ENCODE results near the gene MAP3K5.

Gene MAP3K5

DNA sequence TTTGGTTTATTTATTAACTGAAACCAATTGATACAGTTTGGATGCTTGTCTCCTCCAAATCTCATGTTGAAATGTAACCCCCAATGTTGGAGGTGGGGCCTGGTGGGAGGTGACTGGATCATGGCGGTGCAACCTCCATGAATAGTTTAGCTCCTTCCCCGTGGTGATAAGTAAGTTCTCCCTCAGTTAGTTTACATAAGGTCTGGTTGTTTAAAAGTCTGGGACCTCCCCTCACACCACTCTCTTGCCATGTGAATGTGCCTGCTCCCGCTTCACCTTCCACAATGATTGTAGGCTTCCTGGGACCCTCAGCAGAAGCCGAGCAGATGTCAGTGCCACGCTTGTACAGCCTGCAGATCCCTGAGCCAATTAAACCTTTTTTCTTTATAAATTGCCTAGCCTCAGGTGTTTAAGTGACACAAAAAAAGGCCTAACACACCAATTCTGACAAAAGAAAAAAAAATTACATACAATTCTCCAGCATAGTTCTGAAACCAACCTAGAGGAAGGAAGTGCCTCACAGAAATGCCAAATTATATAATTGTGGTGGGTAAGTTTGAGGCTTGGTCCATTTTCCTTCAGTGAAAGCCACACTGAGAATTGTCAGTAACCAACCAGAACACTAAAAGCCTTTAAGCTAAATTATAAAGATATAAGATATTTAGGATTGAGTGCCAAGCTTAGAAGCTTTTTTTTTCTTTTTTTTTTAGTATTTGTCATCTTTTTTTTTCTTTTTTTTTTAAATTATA is 257.1 kb downstream of the MAP3K5 start:
- DNase-seq = no peak

- no peak for DNase-seq
These were observed 258.0 kb downstream of the MAP3K5 start for GRCh38 chr6:136534268-136534667.

DNA sequence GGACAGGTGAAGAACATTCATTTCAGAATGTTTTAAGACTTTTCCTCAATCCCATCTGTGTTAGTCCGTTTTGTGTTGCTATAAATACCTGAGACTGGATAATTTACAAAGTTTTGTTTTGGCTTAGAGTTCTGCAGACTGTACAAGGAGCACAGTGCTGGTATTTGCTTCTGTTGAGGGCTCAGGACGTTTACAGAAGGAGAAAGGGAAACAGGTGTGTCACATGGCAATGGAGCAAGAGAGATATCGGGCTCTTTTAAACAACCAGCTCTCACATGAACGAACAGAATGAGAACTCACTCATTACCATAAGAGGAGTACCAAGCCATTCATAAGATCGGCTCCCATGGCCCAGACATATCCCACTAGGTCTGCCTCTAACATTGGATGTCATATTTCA is 258.8 kb downstream of the MAP3K5 start:
- no peak for DNase-seq

- no peak for DNase-seq
These were observed 260.2 kb downstream of the MAP3K5 start for GRCh38 chr6:136532030-136532429.

GRCh38 chr6:136529710-136530109 is 262.6 kb downstream of the MAP3K5 start:
- no peak for DNase-seq

- no peak for DNase-seq
These were observed 263.8 kb downstream of the MAP3K5 start for GRCh38 chr6:136528477-136528876.

DNA sequence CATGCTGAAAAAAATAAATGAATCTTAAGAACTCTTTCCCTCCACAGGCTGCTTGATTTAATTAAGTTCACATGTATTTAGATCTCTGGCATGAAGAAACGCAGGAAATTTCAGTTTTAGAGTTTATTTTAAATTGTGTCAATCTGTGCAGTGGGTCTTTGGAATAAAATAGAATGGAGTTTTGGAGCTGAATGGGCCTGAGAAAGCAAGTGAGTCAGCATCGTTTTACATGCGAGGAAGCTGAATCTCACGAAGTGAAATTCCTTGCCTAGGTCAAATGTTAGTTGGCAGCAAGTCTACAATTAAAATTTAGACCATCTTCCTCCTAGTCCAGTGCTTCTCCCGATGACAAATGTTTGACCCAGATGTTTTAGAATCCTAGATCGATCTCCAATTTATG is 264.4 kb downstream of the MAP3K5 start:
- DNase-seq = no peak

DNA sequence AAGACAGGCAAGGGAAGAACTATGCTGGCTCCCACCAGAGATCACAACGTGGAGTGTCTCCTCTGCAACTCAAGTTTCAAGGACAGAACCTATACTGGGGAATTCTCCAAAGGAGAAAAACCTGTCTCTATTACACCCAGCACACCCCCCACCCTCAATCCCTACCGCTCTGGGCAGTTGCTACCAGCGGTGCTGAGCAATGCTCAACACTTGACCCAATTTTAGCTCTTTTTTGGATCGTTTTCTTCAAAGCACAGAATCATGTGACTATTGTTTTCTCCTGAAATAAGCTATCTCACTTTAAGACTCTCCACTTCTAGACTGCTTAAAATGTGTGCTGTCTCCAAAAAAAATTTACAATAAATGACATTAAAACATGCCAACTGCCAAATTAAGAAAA is 265.3 kb downstream of the MAP3K5 start:
- DNase-seq = no peak

DNA sequence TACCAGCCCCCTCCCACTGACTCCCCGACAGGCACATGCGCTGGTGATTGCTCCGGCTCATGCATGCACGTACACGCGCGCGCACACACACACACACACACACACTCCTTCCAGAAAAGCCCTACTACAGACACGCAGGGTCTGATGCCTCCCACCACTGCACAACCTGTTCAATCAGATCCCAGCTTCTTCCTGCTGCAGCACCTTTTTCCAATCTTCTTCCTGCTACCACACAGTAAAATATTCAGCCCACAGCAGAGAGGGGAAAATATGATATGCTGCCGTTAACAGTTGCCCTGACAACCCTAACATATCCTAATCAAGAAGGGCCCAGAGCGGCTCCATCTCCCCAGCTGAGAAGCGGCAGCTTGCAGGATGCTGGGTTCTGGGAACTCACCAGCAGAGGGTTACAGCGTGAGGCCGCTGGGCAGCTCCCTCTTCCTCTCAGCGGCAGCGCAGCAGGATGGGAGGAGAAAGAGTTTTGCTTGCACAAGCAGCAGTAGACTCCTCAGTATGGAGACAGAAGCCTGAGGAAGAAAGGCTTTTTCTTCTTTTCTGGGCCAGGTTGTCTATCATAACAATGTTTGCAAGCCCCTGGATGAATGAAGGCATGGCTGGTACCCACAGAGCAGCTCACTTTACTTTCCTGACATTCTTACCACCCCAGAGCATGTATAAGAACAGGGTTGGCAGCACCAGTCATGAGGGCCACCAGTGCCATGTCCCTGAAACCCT is 265.9 kb downstream of the MAP3K5 start:
- peak; percentile 53 for DNase-seq

DNA sequence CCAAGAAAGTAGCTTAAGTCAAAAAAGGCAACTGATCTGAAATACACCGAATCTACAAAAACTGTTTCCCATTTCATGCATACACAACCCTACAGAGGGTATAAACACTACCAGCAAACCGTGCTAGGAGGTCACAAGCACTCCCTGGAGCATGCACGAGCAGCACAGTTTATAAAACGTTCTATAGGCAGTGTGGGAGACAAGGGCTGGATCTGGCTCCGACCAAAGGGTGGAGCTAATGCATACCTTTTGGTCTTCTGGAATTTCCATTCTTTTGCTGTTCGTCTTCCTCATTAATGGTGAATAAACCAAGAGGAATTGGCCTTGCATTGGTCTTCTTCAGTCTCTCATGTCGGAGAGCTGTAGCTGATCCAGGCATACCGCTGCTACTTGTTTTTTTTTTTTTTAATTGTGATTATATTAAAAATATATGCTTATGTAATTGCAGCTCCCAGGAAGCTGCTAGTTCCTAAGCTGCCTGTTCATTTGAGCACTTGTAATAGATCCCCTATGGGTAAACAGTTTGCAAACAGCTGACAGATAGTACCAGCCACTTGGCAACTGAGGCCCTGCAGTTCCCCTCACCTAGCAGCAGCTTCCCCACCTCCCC is 266.6 kb downstream of the MAP3K5 start:
- DNase-seq = no peak

DNA sequence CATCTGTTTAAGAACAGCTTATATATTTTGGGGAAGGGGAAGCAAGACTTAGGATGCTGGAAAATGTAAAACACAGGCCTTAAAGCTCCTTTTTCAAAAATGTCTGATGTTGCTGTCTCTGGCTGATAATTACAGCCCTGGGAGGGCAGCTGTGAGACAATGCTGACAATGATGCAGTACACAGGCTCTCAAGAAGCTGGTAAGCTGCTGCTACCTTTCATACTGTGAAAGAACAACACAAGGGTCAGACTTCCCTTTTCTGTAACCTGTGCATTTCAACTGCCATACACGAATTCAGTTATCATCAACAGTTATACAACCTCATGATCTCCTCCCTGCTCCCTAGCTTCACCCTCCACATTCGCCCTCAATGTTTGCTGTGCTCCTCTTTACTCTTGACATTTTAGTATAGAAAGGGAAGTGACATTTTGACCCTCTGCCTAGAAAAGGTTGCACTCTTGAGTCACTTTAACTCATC is 267.3 kb downstream of the MAP3K5 start:
- DNase-seq = no peak

DNA sequence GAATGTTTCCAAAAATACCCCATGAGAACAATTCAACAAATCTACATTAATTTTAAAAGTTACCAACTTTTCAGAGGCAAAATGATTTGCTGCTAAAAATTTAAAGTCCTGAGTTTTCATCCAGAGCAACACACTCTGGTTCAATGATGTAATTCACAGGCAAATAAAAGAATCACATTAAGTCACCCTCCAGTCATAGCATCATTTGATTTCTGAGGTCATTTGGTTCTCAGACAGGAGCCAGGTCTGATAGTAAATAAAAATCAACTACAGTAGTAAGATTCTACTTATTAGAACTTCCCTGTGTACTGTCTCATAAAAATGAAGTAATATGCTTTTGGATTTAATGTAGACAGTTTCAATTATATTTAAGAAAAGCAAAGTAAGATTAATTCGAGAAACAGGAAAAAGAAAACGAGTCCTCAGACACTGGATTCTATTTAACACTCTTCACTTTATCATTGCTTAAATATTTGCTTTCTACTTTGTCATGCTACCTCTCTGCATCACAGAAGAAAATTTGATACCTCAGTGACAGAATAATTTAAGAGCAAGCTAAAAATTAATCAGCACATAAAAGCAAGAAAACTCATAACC is 267.8 kb downstream of the MAP3K5 start:
- no peak for DNase-seq

- no peak for DNase-seq
These were observed 269.1 kb downstream of the MAP3K5 start for GRCh38 chr6:136523196-136523595.

DNA sequence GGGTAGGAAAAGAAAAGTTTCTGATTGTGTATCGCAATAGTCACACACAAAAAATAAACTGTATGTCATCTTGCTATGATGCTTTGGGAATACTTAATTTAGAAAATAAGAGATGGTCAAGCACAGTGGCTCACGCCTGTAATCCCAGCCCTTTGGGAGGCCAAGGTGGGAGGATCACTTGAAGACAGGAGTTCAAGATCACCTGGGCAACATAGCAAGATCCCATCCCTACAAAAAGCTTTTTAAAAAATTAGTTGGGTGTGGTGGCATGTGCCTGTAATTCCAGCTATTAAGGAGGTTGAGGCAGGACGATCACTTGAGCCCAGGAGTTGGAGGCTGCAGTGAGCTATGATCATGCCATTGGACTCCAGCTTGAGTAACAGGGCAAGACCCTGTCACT is 269.6 kb downstream of the MAP3K5 start:
- DNase-seq = no peak

DNA sequence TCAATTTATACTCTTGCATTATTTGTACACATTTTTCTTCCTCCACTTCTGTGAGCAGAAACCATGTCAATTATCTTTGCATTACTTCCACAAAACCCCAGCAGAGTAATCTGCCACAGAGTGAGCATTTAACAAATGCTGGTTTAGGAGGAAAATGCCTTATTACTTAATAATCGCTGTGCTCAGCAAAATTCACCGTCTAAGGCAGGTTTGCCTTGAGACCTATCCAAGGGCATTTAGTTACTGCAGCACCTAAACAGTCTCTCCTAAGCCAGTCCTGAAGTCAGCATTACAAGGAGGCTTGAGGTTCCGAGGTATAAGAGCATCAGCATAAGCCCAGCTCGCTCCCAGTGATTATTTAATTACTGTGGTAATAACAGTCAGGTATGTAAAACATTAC is 270.4 kb downstream of the MAP3K5 start:
- no peak for DNase-seq

DNA sequence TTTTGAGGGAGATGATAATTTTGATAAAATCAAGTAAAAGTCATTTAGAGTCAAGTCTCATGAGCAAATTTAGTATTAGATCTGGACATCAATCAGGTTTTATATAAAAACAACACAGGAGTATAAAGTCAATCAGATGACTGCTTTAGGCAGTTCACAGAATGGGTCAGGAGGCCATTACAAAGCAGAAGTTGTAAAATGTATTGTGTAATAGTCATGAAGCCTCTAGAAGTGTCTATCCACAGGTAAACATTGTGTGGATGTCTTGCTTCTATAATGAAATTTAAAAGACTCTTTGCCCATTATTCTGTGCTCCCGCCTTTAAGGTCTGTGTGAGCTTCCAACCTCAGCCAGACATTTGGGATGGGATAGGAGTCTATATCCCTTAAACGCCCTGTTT is 270.9 kb downstream of the MAP3K5 start:
- no peak for DNase-seq

DNA sequence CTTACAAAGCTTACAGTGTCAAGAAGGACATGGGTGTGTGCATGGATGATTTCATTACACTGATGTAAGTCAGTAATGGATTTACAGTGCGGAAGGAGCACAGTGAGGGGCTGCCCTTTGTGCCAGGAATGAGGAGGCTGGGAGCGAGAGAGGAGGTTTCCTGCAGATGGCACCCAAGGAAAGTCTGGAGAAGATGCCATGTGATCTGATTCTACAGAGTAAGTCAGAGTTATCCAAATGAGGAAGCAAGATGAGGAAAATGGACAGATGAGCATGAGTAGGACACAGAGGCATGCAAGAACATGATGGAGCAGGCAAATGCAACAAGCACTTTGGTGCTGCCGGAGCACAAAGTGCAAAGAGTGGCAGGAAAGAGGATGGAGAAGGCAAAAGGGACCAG is 271.8 kb downstream of the MAP3K5 start:
- DNase-seq = no peak

- DNase-seq = no peak
These were observed 274.7 kb downstream of the MAP3K5 start for GRCh38 chr6:136517582-136517981.

GRCh38 chr6:136517002-136517401 is 275.3 kb downstream of the MAP3K5 start:
- DNase-seq = no peak

DNA sequence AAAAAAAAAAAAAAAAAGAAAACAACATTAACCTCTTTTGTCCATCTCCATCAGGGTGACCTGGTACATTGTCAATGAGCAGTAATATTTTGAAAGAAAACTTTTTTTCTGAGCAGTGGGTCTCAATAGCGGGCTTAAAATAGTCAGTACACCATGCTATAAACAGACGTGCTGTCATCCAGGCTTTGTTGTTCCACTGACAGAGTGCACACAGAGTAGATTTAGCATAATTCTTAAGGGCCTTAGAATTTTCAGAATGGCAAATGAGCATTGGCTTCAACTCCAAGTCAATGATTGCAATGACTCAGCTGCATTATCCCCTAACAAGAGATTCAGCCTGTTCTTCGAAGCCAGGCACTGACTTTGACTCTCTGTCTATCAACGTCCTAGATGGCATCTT is 277.7 kb downstream of the MAP3K5 start:
- DNase-seq = no peak

DNA sequence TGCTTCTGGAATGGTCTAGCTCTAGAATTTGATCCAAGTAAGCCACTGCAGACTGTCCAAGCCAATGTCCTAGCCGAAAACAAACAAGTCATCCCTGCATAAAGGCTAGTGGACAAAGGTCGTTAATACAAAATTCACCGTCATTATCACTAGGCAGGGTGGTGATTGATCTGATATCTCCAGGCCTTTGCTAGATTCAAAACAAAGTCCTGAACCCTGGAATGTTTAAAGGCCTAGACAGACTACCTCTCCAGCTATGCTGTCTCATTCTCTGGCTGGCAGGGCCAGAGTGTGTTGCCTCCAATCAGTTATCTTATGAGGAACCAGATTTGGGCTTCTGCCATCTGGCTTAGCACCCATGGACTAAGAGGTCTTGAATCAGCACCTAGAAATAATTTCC is 280.4 kb downstream of the MAP3K5 start:
- no peak for DNase-seq

DNA sequence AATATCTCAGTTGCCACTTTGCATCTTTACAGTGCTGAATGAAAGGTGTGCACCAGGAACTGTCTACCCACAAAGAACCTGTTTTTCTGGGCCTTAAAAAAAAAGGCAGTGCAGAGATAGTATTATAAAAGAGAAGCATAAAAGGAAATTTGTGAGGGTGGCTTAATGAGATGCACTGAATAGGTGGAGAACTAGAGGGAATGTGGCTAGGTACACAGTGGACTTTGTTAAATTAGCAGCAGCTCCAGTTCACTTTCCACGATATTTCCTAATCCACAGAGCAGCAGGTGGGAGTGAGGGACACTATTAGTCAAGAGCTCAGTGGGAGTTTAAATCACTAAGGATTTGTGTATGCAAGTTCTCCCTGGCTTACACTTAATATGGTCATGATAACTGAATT is 280.9 kb downstream of the MAP3K5 start:
- no peak for DNase-seq

DNA sequence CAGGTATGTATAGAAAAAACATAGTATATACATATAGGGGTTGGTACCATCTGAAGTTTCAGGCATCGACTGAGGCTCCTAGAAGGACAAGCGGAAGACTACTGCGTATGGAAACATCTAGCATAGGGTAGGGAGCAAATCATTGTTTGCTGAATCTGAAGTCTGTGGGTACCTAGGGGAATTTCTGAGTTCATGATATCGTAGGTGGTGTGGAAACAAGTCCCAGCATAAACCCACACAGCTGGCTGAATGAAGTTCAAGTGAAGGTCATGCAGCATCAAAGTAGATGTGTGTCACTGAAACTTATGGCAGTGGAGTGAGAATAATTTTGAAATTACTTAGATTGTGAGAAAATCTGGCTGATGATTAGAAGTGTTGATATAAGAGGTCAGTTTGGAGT is 281.5 kb downstream of the MAP3K5 start:
- DNase-seq = peak; percentile 30

DNA sequence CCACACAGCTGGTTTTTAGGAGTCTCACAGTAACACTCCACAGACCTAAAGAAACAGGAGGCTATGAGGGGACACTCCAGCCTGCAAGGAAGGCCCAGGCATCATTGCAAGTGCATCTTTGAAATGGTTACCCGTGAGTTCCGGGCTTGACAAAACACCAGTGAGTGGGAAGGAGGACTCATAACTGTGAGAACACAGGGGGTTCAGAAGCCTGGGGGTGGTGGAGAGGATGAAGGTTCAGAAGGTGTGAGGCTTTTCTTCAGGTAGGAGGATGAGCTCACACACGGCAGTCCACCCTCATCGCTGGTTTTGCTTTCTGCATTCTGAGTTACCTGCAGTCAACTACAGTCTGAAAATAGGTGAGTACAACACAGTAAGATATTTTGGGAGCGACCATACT is 282.0 kb downstream of the MAP3K5 start:
- DNase-seq = peak; percentile 26

All from stimulated activated CD4-positive, alpha-beta T cell treated with anti-CD3 and anti-CD28 coated beads, Interleukin-1b, Interleukin-23, amount 100 ng/mL, for 48 hours (primary cell).